Breast epithelium (tissue), 4 donors: ENCODE data around the gene TUBA1A. TPM values are rescaled to one million over a fixed set of nuclear protein-coding genes. Genes with fewer than 3 reads are reported as not detected.

Source experiments
- DNase-seq, 2 donors: peaks; one replicate each; pipeline ENCODE4 v3.0.0-alpha.2; 2019; ENCODE audit warnings: low spot score in 2 of 2
- H3K27ac ChIP-seq, 2 donors: fragments of 200-600 bp; sonication (generic) in 1 of 2; one replicate each; pipeline ENCODE4 v1.5.1; 2016 to 2019; ENCODE audit warnings: mild to moderate bottlenecking in 1 of 2
- H3K27me3 ChIP-seq, 2 donors: fragments of 200-600 bp; sonication (generic) in 1 of 2; one replicate each; pipeline versions ENCODE4 v1.5.1 to v1.6.0; 2017 to 2019; ENCODE audit warnings: control low read depth in 1 of 2, mild to moderate bottlenecking in 1 of 2
- H3K36me3 ChIP-seq: fragments of 200-600 bp; one replicate; pipeline ENCODE4 v1.5.1; 2019
- H3K4me1 ChIP-seq, 2 donors: fragments of 200-600 bp; sonication (generic); one replicate each; pipeline ENCODE4 v1.5.1; 2016 to 2019; ENCODE audit warnings: control low read depth in 1 of 2
- H3K4me3 ChIP-seq, 3 donors: fragments of 200-600 bp; sonication (generic); 1 replicate in 2 of 3; 2 replicates in 1 of 3; pipeline ENCODE4 v1.5.1; 2016 to 2019; ENCODE audit warnings: mild to moderate bottlenecking in 3 of 3, moderate library complexity in 2 of 3
- H3K9me3 ChIP-seq, 2 donors: fragments of 200-600 bp; sonication (generic) in 1 of 2; one replicate each; pipeline ENCODE4 v1.5.1; 2016 to 2019; ENCODE audit warnings: control low read depth in 1 of 2
- CTCF ChIP-seq, 3 donors: fragments of 450-650 bp; IDR thresholded peaks; one replicate each; pipeline ENCODE4 v1.5.1; 2016 to 2017; ENCODE audit warnings: antibody characterized with exemption in 3 of 3, mild to moderate bottlenecking in 3 of 3, moderate library complexity in 3 of 3
- POLR2A ChIP-seq: fragments of 450-650 bp; IDR thresholded peaks from one replicate; pipeline ENCODE4 v1.6.1; 2016; ENCODE audit warnings: antibody characterized with exemption, mild to moderate bottlenecking, moderate library complexity
- POLR2AphosphoS5 ChIP-seq, 3 donors: sonication (generic); formaldehyde crosslinking; IDR thresholded peaks; one replicate each; pipeline ENCODE4 v1.6.1; 2017; ENCODE audit warnings: antibody characterized with exemption in 3 of 3
- intact Hi-C: fragments of 100-400 bp; cut with DNase I; formaldehyde crosslinking; loops from one replicate; pipeline ENCODE4 v1.15.1; 2023; ENCODE audit warnings: low total_unique reads
- total RNA-seq, 3 donors: library from RNA; depleted of rRNA; stranded (reverse); fragments of >200 nt; gene quantifications; one replicate each; pipeline ENCODE4 v1.1.0, GENCODE V29; 2016

TUBA1A gene
- total RNA-seq, 3 donors from 2014 or later, result 133 to 215 (median 150) TPM

DNA sequence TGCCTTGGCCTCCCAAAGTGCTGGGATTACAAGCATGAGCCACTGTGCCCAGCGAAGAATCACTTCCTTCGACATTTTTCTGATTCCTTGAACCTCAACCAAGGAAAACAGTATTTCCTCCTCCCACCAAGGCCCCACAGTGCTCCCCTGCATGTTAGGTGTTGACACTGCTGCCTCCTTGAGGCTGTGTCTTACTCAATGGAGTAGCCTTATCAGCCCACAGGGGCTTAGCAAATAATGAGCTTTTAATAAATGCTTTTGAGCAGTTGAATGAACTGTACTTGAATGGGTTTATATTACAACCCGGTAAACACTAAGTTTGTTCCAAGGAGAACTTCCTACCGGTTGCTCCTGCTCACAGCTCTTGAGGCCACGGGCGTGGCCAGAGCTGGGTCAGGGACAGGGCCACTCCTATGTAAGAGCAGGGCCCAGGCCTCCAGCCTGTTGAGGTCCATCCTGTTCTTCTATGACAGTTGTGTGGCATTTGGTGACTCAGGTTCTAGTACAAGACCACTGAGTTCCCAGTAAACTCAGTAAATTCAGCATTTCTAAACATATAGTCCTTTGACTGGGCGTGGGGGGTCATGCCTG lies 36.8 kb upstream of the TUBA1A start:
- intact Hi-C loops, result no loop called here
- H3K27me3 ChIP-seq, result no peaks in the 10 kb centered on the region
- no peak overlapping the region for H3K27ac ChIP-seq
- H3K4me1 ChIP-seq, result no peaks in the 10 kb centered on the region
- no peaks in the 10 kb centered on the region for H3K36me3 ChIP-seq
- no peaks in the 10 kb centered on the region for H3K9me3 ChIP-seq
- TF ChIP-seq POLR2A, result no peak
- no peak for TF ChIP-seq CTCF (IDR thresholded peaks at IDR 0.05)
- no peak for TF ChIP-seq POLR2AphosphoS5 (IDR thresholded peaks at IDR 0.05)
- H3K4me3 ChIP-seq, result no peak overlapping the region
- no peak for DNase-seq

DNA sequence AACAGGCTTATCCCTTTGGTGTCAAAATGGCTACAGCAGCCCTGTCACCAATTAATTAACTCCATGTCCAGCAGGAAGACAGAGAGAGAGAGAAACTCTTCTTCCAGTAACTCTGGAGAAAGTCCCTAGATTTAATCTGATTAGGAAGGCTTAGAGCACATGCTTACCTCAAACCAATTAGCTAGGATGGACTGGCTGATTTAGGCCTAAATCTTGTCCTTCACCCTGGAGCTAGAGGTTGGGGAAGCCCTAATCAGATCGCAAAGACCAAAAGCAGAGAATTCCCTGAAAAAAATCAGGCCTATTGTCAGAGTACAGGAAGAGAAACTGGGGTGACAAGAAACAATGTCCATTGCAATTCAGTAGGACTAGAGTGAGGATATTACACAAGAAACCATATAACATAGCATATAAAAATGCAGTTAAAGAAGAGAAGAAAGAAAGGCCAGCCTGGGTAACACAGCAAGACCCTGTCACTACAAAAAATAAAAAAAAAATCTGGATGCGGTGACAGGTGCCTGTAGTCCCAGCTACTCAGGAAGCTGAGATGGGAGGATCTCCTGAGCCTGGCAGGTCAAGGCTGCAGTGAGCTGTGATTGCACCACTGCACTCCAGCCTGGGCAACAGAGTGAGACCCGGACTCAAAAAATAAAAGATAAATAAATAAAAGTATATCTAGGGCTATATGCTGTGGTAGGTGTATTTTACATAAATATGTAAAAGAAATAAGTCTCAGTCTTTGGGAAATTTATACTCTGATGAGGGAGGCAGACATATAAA lies 34.9 kb upstream of the TUBA1A start:
- Histone ChIP-seq H3K27me3 (no peaks in the 10 kb centered on the region), H3K4me3 (no peak overlapping the region), H3K4me1 (no peaks in the 10 kb centered on the region), H3K9me3 (no peaks in the 10 kb centered on the region), H3K36me3 (no peaks in the 10 kb centered on the region), H3K27ac (peak overlapping the region in 1 of 2 donors; percentile 76)
- TF ChIP-seq POLR2AphosphoS5 (IDR thresholded peaks at IDR 0.05), result no peak
- TF ChIP-seq POLR2A, result no peak
- TF ChIP-seq CTCF (IDR thresholded peaks at IDR 0.05), result no peak
- DNase-seq, result no peak
- intact Hi-C loops, result no loop called here

- no peaks in the 10 kb centered on the region for H3K36me3 ChIP-seq
- no peak overlapping the region for H3K4me3 ChIP-seq
- no peak for DNase-seq
- H3K4me1 ChIP-seq, result no peaks in the 10 kb centered on the region
- H3K9me3 ChIP-seq, result no peaks in the 10 kb centered on the region
- no peaks in the 10 kb centered on the region for H3K27me3 ChIP-seq
- intact Hi-C loops, result no loop called here
- H3K27ac ChIP-seq, result peak overlapping the region; percentile 70 to 76
- TF ChIP-seq POLR2A (no peak), POLR2AphosphoS5 (IDR thresholded peaks at IDR 0.05) (no peak), CTCF (IDR thresholded peaks at IDR 0.05) (no peak)
These were observed 34.2 kb upstream of the TUBA1A start for GRCh38 chr12:49223122-49223521.

DNA sequence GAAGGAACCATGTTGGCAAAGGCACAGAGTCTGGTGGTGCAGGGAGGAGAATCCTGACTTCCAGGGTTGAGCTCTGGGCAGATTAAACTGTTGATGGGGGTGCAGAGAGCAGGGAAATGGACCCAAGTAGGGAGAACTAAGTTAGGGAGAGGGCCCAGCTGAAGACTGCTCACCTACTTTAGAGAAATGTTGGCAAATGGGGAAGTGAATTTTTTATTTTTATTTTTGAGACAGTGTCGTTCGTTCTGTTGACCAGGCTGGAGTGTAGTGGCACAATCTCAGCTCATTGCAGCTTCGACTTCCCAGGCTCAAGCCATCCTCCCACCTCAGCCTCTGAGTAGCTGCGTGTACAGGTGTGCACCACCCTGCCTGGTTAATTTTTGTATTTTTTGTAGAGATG lies 32.1 kb upstream of the TUBA1A start:
- Histone ChIP-seq H3K9me3 (no peaks in the 10 kb centered on the region), H3K27me3 (no peaks in the 10 kb centered on the region), H3K27ac (no peak overlapping the region), H3K4me3 (no peak overlapping the region), H3K4me1 (no peaks in the 10 kb centered on the region), H3K36me3 (no peaks in the 10 kb centered on the region)
- TF ChIP-seq POLR2AphosphoS5 (IDR thresholded peaks at IDR 0.05) (no peak), CTCF (IDR thresholded peaks at IDR 0.05) (no peak), POLR2A (no peak)
- DNase-seq, result no peak
- intact Hi-C loops, result no loop called here

GRCh38 chr12:49219417-49220026 lies 30.6 kb upstream of the TUBA1A start:
- H3K36me3 ChIP-seq, result no peaks in the 10 kb centered on the region

More at GRCh38 chr12:49219417-49220026, 30.6 kb upstream of the TUBA1A start:
- Histone ChIP-seq H3K27ac (no peak overlapping the region), H3K27me3 (no peaks in the 10 kb centered on the region), H3K4me3 (no peak overlapping the region), H3K4me1 (peaks cover 0 to 5% of the 10 kb centered on the region in 2 donors), H3K9me3 (no peaks in the 10 kb centered on the region)
- no peak for TF ChIP-seq POLR2AphosphoS5 (IDR thresholded peaks at IDR 0.05)
- no peak for TF ChIP-seq CTCF (IDR thresholded peaks at IDR 0.05)
- TF ChIP-seq POLR2A, result no peak
- DNase-seq, result no peak
- intact Hi-C loops, result no loop called here
